Bronchial epithelial cell (primary cell): ENCODE results near the gene APOA5. TPM values are rescaled to one million over a fixed set of nuclear protein-coding genes. Genes with fewer than 3 reads are reported as not detected.

Experiments used
- DNase-seq: peaks from one replicate; pipeline ENCODE4 v3.0.0-alpha.2; 2010; ENCODE audit warnings: low read depth
- FAIRE-seq: peaks from 2 replicates; lab custom pipeline; 2011; peaks lifted over from hg19 to GRCh38; lab: Jason Lieb, UNC
- H3K27me3 ChIP-seq: 2 replicates; pipeline ENCODE4 v1.5.1; 2011; ENCODE audit warnings: low read length; ENCODE audit not compliant: control insufficient read depth, insufficient read depth
- H3K36me3 ChIP-seq: 2 replicates; pipeline ENCODE4 v1.5.1; 2011; ENCODE audit warnings: low read length; ENCODE audit not compliant: control insufficient read depth, insufficient read depth
- H3K4me3 ChIP-seq: 2 replicates; pipeline ENCODE4 v1.5.1; 2011; ENCODE audit warnings: mild to moderate bottlenecking, low read depth, low read length, control low read depth
- total RNA-seq: library from RNA; depleted of rRNA; stranded (reverse); fragments of >200 nt; gene quantifications from 2 replicates; pipeline ENCODE4 v1.2.1, GENCODE V29; 2014
- TF ChIP-seq, protein P1 (sequence below): IDR thresholded peaks from 2 replicates; pipeline ENCODE4 v1.5.1; 2011; ENCODE audit warnings: mild to moderate bottlenecking, moderate library complexity, low read length, control low read depth, inconsistent platforms; ENCODE audit not compliant: insufficient read depth, severe bottlenecking

APOA5 gene
- total RNA-seq, 1 donor from 2014 or later = not detected

DNA sequence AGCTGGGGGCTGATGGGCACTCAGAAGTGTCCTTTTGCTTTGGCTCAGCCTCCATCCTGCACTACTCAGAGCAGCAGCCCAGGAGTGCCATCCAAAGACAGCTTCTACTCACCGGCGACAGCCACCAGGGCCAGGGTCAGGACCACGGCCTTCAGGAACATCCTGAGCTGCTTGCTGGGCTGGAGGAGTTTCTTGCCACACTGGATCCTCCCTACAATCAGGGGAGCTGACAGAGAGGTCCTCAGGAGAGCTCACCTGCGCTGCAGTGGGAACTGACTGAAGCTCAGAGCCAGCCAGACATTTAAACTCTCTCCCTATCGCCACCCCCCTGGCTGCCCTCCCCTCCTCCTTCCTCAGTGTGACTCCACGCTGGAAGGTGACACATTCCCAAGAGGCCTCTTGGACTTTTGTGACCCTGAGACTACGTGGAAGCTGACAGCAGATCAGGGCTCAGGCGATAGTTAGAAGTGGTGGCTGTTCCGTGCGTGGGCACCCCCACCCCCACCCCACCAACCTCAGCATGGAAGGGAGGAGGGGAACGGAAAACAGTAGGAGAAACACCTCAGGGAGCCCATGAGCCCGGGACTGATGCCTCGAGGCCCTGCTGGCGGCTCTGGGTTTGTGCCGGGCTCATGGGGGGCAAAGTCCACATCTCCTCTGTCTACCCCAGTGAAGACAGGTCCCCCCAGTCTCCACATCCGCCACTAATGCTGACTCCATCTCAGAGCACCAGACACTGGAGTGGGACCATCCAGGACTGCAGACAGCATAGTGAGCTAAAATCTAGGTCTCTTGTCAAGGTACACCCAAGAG, 31.6 kb upstream of the APOA5 start, which contains the start of gene APOA4:
Gene APOA4 (minus strand): TSS at position 274 of the 813 bp plus-strand sequence. CDS start 113 bp downstream, at position 161.
- H3K36me3 ChIP-seq = no peaks in the 10 kb centered on the region
- H3K27me3 ChIP-seq = no peaks in the 10 kb centered on the region
- TF ChIP-seq, protein P1, sequence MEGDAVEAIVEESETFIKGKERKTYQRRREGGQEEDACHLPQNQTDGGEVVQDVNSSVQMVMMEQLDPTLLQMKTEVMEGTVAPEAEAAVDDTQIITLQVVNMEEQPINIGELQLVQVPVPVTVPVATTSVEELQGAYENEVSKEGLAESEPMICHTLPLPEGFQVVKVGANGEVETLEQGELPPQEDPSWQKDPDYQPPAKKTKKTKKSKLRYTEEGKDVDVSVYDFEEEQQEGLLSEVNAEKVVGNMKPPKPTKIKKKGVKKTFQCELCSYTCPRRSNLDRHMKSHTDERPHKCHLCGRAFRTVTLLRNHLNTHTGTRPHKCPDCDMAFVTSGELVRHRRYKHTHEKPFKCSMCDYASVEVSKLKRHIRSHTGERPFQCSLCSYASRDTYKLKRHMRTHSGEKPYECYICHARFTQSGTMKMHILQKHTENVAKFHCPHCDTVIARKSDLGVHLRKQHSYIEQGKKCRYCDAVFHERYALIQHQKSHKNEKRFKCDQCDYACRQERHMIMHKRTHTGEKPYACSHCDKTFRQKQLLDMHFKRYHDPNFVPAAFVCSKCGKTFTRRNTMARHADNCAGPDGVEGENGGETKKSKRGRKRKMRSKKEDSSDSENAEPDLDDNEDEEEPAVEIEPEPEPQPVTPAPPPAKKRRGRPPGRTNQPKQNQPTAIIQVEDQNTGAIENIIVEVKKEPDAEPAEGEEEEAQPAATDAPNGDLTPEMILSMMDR = no peak
- no peak within 1 kb of the TSS for H3K4me3 ChIP-seq
- FAIRE-seq (no peak), DNase-seq (no peak)

DNA sequence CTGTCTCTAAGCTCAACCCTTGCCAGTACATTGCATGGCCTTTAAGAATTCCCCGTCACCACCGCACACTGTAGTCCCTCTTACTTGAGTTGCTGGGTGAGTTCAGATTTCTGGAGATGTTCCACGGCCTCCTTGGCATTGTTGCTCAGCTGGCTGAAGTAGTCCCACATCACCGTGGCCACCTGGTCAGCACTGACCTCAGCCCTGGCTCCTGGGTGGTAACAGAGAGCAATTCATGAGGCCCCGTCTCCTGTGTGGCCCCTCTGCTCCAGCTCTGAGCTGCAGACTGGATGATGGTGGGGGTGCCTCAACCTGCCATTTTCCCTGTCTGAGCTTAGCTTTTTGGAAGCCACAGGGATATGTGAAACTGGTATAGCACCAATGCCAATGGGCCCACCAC, 30.9 kb upstream of the APOA5 start:
- Histone ChIP-seq H3K36me3 (no peaks in the 10 kb centered on the region), H3K4me3 (no peak overlapping the region), H3K27me3 (no peaks in the 10 kb centered on the region)
- TF ChIP-seq, protein P1 = no peak
- FAIRE-seq (no peak), DNase-seq (no peak)

DNA sequence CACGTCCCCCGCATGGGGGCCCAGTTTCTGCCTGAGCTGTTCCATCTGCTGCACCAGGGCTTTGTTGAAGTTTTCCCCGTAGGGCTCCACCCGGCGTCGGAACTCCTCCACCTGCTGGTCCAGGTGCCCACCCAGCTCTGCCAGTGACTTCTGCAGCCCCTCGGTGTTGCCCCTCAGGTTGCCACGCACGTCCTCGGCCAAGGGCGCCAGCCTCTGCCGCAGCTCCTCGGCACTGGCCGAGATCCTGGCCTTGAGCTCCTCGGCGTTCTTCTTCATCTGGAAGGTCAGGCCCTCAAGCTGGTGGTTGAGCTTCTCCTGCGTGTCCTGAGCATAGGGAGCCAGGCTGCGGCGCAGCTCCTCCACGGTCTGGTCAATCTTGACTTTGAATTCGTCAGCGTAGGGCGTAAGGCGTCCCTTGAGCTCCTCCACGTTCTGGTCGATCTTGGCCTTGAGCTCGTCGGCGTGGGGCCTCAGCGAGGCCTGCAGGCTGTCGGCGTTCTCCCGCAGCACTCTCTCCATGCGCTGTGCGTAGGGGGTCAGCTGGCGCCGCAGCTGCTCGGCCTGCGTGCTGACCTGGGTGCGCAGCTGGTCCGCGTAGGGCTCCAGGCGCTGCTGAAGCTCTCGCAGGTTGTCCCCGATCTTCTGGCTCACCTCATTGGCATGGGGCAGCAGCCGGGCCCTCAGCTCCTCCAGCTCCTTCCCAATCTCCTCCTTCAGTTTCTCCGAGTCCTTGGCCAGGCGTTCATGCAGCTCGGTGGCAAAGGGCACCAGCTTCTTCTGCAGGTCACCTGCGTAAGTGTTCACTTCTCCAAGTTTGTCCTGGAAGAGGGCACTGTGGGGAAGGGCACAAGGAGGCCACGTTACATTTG, 29.6 kb upstream of the APOA5 start:
- no peak for DNase-seq

DNA sequence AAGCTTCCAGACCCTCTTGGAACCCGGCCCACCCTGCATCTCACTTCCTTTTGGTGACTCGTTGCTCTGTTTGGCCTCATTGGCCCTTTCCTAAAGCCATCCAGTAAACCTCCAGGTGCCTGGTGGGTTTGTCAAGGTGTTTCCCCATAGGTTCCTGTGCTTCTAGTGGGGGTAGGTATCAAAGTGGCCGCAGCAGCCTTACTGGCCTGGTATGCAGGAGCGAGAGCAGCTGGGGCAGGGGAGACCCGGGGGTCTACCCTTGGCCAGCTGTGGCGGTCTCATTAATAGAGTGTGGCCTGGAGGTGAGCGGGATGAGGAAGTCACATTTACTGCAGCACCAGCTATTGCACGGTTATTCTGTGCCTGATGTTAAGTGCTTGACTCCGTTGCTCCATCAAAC, 27.4 kb upstream of the APOA5 start:
- H3K4me3 ChIP-seq = no peak overlapping the region
- DNase-seq (no peak), FAIRE-seq (no peak)
- no peaks in the 10 kb centered on the region for H3K36me3 ChIP-seq
- no peaks in the 10 kb centered on the region for H3K27me3 ChIP-seq
- TF ChIP-seq, protein P1 = no peak

More for the DNA sequence above, 29.6 kb upstream of the APOA5 start:
- no peaks in the 10 kb centered on the region for H3K36me3 ChIP-seq
- FAIRE-seq = no peak
- H3K4me3 ChIP-seq = no peak overlapping the region
- TF ChIP-seq, protein P1 = no peak
- no peaks in the 10 kb centered on the region for H3K27me3 ChIP-seq

DNA sequence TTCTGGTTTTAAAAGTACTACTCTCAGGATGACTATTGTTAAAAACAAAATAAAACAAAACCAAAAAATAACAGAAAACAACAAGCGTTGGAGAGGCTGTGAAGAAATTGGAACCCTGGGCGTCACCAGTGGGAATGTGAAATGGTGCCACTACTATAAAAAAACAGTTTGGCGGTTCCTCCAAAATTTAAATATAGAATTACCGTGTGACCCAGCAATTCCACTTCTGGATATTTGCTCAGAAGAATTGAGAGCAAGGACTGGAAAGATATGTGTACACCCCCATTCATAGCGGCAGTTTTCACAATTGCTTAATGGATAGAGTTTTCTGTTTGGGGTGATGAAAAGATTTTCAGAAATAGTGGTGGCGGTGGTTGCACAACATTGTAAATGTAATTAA, 22.8 kb upstream of the APOA5 start:
- no peaks in the 10 kb centered on the region for H3K27me3 ChIP-seq
- TF ChIP-seq, protein P1 = no peak
- no peak overlapping the region for H3K4me3 ChIP-seq
- H3K36me3 ChIP-seq = no peaks in the 10 kb centered on the region
- no peak for FAIRE-seq
- no peak for DNase-seq
